Loucy (cell line): ENCODE measurements around the gene SYNE3.

Experiments used
- EZH2phosphoT487 ChIP-seq: fragments of 200-600 bp; IDR thresholded peaks from 2 replicates; pipeline ENCODE4 v1.6.1; 2018; ENCODE audit warnings: antibody characterized with exemption, mild to moderate bottlenecking, moderate library complexity, borderline replicate concordance
- TF ChIP-seq, protein P1 (sequence below): fragments of 200-600 bp; sonication (generic); conservative IDR thresholded peaks from 2 replicates; pipeline ENCODE4 v1.5.1; 2014; ENCODE audit warnings: mild to moderate bottlenecking, antibody characterized with exemption, low read length

DNA sequence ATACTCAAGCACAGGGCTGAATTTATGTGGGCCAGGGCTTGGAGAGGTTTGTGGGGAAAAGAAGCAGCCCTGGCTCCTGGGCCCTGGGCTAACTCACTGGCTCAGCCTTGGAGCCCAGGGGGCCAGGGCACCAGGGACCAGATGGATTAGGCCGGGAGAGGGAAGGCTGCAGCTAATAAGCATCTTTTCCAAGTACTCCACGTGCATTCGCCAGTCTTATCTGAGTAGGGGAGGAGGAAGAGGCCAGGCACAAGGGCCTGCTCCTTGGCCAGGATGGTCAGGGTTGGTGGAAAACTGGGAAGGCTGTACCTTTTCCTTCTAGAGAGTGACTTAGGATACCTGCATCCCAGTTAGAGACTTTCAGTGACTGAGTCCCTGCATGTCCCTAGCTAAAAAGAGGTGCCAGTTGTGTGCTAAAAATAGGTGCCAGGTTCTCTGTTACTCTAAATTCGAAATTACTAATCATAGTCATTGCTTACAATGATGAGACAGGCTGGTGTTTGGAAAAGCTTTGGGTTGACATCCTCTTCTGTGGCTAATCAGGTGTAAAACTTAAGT lies 19.7 kb upstream of the SYNE3 start:
- TF ChIP-seq, protein P1, sequence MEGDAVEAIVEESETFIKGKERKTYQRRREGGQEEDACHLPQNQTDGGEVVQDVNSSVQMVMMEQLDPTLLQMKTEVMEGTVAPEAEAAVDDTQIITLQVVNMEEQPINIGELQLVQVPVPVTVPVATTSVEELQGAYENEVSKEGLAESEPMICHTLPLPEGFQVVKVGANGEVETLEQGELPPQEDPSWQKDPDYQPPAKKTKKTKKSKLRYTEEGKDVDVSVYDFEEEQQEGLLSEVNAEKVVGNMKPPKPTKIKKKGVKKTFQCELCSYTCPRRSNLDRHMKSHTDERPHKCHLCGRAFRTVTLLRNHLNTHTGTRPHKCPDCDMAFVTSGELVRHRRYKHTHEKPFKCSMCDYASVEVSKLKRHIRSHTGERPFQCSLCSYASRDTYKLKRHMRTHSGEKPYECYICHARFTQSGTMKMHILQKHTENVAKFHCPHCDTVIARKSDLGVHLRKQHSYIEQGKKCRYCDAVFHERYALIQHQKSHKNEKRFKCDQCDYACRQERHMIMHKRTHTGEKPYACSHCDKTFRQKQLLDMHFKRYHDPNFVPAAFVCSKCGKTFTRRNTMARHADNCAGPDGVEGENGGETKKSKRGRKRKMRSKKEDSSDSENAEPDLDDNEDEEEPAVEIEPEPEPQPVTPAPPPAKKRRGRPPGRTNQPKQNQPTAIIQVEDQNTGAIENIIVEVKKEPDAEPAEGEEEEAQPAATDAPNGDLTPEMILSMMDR = no peak
- no peak for TF ChIP-seq EZH2phosphoT487
